Heart left ventricle (tissue), 16 donors: ENCODE measurements around the gene OR2T4. TPM values are rescaled to one million over a fixed set of nuclear protein-coding genes. Genes with fewer than 3 reads are reported as not detected.

Experiments
- ATAC-seq, 4 donors: fragments of 200-7000 bp; cut with Tn5 transposase; one replicate each; pipeline ENCODE4 v1.9.1; 2020 to 2022; ENCODE audit warnings: moderate library complexity in 4 of 4, mild to moderate bottlenecking in 3 of 4, moderate number of reproducible peaks in 1 of 4
- DNase-seq, 5 donors: peaks; one replicate each; pipeline ENCODE4 v3.0.0-alpha.2; 2020
- H3K27ac ChIP-seq, 12 donors: fragments of 200-600 bp; sonication (generic) in 4 of 12; one replicate each; pipeline versions ENCODE4 v1.5.0 to v1.8.0; 2016 to 2022; ENCODE audit warnings: mild to moderate bottlenecking in 2 of 12
- H3K27me3 ChIP-seq, 9 donors: fragments of 200-600 bp; sonication (generic) in 2 of 9; one replicate each; pipeline versions ENCODE4 v1.5.1 to v1.8.0; 2016 to 2022; ENCODE audit warnings: mild to moderate bottlenecking in 3 of 9
- H3K36me3 ChIP-seq, 9 donors: fragments of 200-600 bp; sonication (generic) in 2 of 9; one replicate each; pipeline versions ENCODE4 v1.5.0 to v1.8.0; 2018 to 2022; ENCODE audit warnings: mild to moderate bottlenecking in 2 of 9
- H3K4me1 ChIP-seq, 12 donors: fragments of 200-600 bp; sonication (generic) in 4 of 12; one replicate each; pipeline versions ENCODE4 v1.5.0 to v1.8.0; 2016 to 2022; ENCODE audit warnings: mild to moderate bottlenecking in 3 of 12
- H3K4me3 ChIP-seq, 12 donors: fragments of 200-600 bp; sonication (generic) in 4 of 12; one replicate each; pipeline versions ENCODE4 v1.5.0 to v1.8.0; 2017 to 2022; ENCODE audit warnings: mild to moderate bottlenecking in 9 of 12, moderate library complexity in 4 of 12
- H3K9me3 ChIP-seq, 12 donors: fragments of 200-600 bp; sonication (generic) in 4 of 12; one replicate each; pipeline versions ENCODE4 v1.5.0 to v1.8.0; 2016 to 2022; ENCODE audit warnings: mild to moderate bottlenecking in 1 of 12
- POLR2A ChIP-seq, 2 donors: fragments of 450-650 bp; IDR thresholded peaks; one replicate each; pipeline ENCODE4 v1.6.1; 2017; ENCODE audit warnings: antibody characterized with exemption in 2 of 2, mild to moderate bottlenecking in 2 of 2, moderate library complexity in 2 of 2
- WGBS, 4 donors: extraction: QIAGEN DNeasy Blood & Tissue Kit in 2 of 4; methylation state at CpG; one replicate each; pipeline versions ENCODE4 v1.1.5 to v1.1.7; 2013 to 2018; 5-methylcytosine and 5-hydroxymethylcytosine counted together
- intact Hi-C, 10 donors: fragments of 100-400 bp; cut with DNase I; formaldehyde crosslinking; loops; one replicate each; pipeline versions ENCODE4 v1.11.1 to v1.14.2; 2022
- polyA plus RNA-seq, 2 donors: library from polyadenylated mRNA; stranded (reverse); fragments of 200-250 nt; gene quantifications; one replicate each; pipeline ENCODE4 v1.2.3, GENCODE V29; 2013
- total RNA-seq, 9 donors: library from RNA; depleted of rRNA in 2 of 9; stranded (reverse); fragments of >200 nt in 2 of 9; fragmentation: NEBNext Ultra II Directional in 3 of 9; extraction: Animal tissue kit (Norgen Biotek cat#: 25700) in 3 of 9; gene quantifications; one replicate each; pipeline versions ENCODE4 v1.1.0 to v1.2.4, GENCODE V29; 2016 to 2023
- TF ChIP-seq, protein P1 (sequence below), 12 donors: fragments of 200-600 bp; sonication (generic) in 4 of 12; IDR thresholded peaks; one replicate each; pipeline versions ENCODE4 v1.5.0 to v1.8.0; 2018 to 2022; ENCODE audit warnings: antibody characterized with exemption in 12 of 12, mild to moderate bottlenecking in 5 of 12
- donor health status: ischemic (EF 13 %, LVEDD 7.1; RV severe dilation, severe dysfunction).
- donor health status: healthy with polysubstance abuse.
- donor health status: DM: no; HTN: yes; CAD: no.
- donor health status: DM: no; HTN: no; CAD: no.
- donor health status: ischemic (EF 25% LVEDD 6.9; RV normal size, moderate dysfunction).
- donor health status: ischemic (EF 25% LVEDD 5.7; RV mildly dilated, moderate dysfunction).
- donor health status: healthy.
- donor health status: DM: yes; HTN: yes; CAD: no.
- donor health status: ischemic (EF 35%, LVEDD 5.7; RV mildly dilated, moderate dysfunction).
- donor health status: nonischemic (EF 11% LVEDD 7.7; RV severe dilation, severe dysfunction).
- donor health status: DM: yes; HTN: yes; CAD: no.
- donor health status: PGD.
- donor health status: ischemic (EF 29% LVEDD 5.4; RV normal size, mild dysfunction).
- donor health status: nonischemic (EF 23%, LVEDD 6.1; RV moderate dilation, normal function).

OR2T4 gene
- total and polyA plus RNA-seq, 11 donors = not detected

DNA sequence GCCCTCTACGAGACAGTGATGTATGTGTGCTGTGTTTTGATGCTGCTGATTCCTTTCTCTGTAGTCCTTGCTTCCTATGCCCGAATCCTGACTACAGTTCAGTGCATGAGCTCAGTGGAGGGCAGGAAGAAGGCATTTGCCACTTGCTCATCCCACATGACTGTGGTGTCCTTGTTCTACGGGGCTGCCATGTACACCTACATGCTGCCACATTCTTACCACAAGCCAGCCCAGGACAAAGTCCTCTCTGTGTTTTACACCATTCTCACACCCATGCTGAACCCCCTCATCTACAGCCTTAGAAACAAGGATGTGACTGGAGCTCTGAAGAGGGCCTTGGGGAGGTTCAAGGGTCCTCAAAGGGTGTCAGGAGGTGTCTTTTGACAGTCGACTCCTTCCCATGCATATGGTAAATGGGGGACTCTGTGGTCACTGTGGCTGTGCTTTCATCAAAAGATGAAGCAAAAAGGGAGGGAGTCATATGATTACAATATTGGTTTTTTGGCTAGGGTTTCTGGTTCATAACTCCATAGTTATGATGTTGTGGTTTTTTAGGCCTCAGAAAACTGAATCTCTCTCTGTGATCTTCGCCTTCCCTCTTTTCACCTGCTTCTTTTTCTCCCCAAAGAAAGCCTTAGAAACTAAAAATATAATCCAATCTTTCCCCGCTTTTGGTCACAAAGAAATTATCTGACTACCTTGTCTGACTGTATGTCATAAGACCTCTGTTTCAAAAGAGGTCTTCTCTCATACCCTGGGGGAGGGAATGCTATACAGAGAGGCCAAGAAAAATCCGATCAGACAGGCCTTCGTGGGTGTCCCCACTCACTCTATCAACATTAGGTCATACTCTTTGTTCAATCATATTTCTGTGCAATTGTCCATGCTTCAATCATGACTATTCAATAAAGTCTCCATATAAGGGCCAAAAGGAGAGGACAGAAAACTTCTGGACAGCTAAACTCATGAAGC, 45.5 kb downstream of the OR2T4 start:
- WGBS, 4 donors = 50 to 62% (median 57%) methylated on average over 8 of the region's 8 CpGs
- no peaks in the 10 kb centered on the region for H3K36me3 ChIP-seq
- H3K27ac ChIP-seq = no peak overlapping the region
- H3K4me3 ChIP-seq = no peak overlapping the region
- DNase-seq (no peak), ATAC-seq (no peak)
- intact Hi-C loops = no loop called here
- TF ChIP-seq POLR2A (IDR thresholded peaks at IDR 0.05) = no peak
- TF ChIP-seq, protein P1, sequence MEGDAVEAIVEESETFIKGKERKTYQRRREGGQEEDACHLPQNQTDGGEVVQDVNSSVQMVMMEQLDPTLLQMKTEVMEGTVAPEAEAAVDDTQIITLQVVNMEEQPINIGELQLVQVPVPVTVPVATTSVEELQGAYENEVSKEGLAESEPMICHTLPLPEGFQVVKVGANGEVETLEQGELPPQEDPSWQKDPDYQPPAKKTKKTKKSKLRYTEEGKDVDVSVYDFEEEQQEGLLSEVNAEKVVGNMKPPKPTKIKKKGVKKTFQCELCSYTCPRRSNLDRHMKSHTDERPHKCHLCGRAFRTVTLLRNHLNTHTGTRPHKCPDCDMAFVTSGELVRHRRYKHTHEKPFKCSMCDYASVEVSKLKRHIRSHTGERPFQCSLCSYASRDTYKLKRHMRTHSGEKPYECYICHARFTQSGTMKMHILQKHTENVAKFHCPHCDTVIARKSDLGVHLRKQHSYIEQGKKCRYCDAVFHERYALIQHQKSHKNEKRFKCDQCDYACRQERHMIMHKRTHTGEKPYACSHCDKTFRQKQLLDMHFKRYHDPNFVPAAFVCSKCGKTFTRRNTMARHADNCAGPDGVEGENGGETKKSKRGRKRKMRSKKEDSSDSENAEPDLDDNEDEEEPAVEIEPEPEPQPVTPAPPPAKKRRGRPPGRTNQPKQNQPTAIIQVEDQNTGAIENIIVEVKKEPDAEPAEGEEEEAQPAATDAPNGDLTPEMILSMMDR (IDR thresholded peaks at IDR 0.05) = no peak
- no peaks in the 10 kb centered on the region for H3K4me1 ChIP-seq
- H3K9me3 ChIP-seq = peaks cover 0 to 18% (median 2%) of the 10 kb centered on the region in 12 donors
- no peaks in the 10 kb centered on the region for H3K27me3 ChIP-seq

Other genes with a start within 250 kb of the OR2T4 start
- not detected for gene OR2M5, start 216.5 kb upstream of the OR2T4 start, total RNA-seq
- gene OR2M5, start 216.5 kb upstream of the OR2T4 start, polyA plus RNA-seq = not detected
- not detected for gene OR2M2, start 186.8 kb upstream of the OR2T4 start, total RNA-seq
- gene OR2M2, start 186.8 kb upstream of the OR2T4 start, polyA plus RNA-seq = not detected
- gene OR2M3, start 164.4 kb upstream of the OR2T4 start, total RNA-seq = not detected
- not detected for gene OR2M3, start 164.4 kb upstream of the OR2T4 start, polyA plus RNA-seq
- not detected for gene OR2M4, start 130.2 kb upstream of the OR2T4 start, total RNA-seq
- gene OR2M4, start 130.2 kb upstream of the OR2T4 start, polyA plus RNA-seq = not detected
- gene OR2T33, start 83.7 kb upstream of the OR2T4 start, total RNA-seq = not detected
- gene OR2T33, start 83.7 kb upstream of the OR2T4 start, polyA plus RNA-seq = not detected
- not detected for gene OR2T12, start 58.2 kb upstream of the OR2T4 start, total RNA-seq
- not detected for gene OR2T12, start 58.2 kb upstream of the OR2T4 start, polyA plus RNA-seq
- not detected for gene OR2M7, start 37.1 kb upstream of the OR2T4 start, total RNA-seq
- gene OR2M7, start 37.1 kb upstream of the OR2T4 start, polyA plus RNA-seq = not detected
- gene OR14C36, start 12.9 kb upstream of the OR2T4 start, total RNA-seq = not detected
- gene OR14C36, start 12.9 kb upstream of the OR2T4 start, polyA plus RNA-seq = not detected
- not detected for gene OR2T6, start 14.1 kb downstream of the OR2T4 start, total RNA-seq
- not detected for gene OR2T6, start 14.1 kb downstream of the OR2T4 start, polyA plus RNA-seq
- not detected for gene OR2T1, start 41.4 kb downstream of the OR2T4 start, total RNA-seq
- not detected for gene OR2T1, start 41.4 kb downstream of the OR2T4 start, polyA plus RNA-seq
- not detected for gene OR2T2, start 84.0 kb downstream of the OR2T4 start, total RNA-seq
- gene OR2T2, start 84.0 kb downstream of the OR2T4 start, polyA plus RNA-seq = not detected
- not detected for gene OR2T3, start 111.7 kb downstream of the OR2T4 start, total RNA-seq
- gene OR2T3, start 111.7 kb downstream of the OR2T4 start, polyA plus RNA-seq = not detected
- gene OR2T5, start 126.9 kb downstream of the OR2T4 start, total RNA-seq = not detected
- gene OR2T5, start 126.9 kb downstream of the OR2T4 start, polyA plus RNA-seq = not detected
- gene OR2G6, start 146.4 kb downstream of the OR2T4 start, total RNA-seq = not detected
- gene OR2G6, start 146.4 kb downstream of the OR2T4 start, polyA plus RNA-seq = not detected
- gene OR2T29, start 201.1 kb downstream of the OR2T4 start, total RNA-seq = not detected
- gene OR2T29, start 201.1 kb downstream of the OR2T4 start, polyA plus RNA-seq = not detected
- not detected for gene OR2T34, start 213.1 kb downstream of the OR2T4 start, total RNA-seq
- not detected for gene OR2T34, start 213.1 kb downstream of the OR2T4 start, polyA plus RNA-seq
- not detected for gene OR2T10, start 236.0 kb downstream of the OR2T4 start, total RNA-seq
- not detected for gene OR2T10, start 236.0 kb downstream of the OR2T4 start, polyA plus RNA-seq